T-helper 1 cell (primary cell): ENCODE measurements around the gene ZKSCAN5.
A peak's percentile ranks its signal among the peaks of the same experiment; 100 is the strongest.

ENCODE experiments used
- DNase-seq, 5 donors: peaks; one replicate each; pipeline ENCODE4 v3.0.0-alpha.2; 2012 to 2020
- total RNA-seq, 4 donors: gene quantifications; one replicate each; lab custom pipeline; 2026; lab: John Stamatoyannopoulos, UW

ZKSCAN5 gene
- total RNA-seq, result 14.8 to 21.3 (median 19.2) reads per million in 4 donors

GRCh38 chr7:99504603-99505323 lies at the start of gene ZKSCAN5:
ZKSCAN5 (plus strand) TSS chr7:99504662; CDS start chr7:99506045, 1,383 bp downstream.
- DNase-seq, result peak; percentile 93 to 96 (median 95)

- DNase-seq, result no peak
Measured at GRCh38 chr7:99455874-99456273, 48.6 kb upstream of the ZKSCAN5 start.

- DNase-seq, result no peak
Measured at GRCh38 chr7:99456288-99456687, 48.2 kb upstream of the ZKSCAN5 start.

GRCh38 chr7:99457050-99457649 lies 47.3 kb upstream of the ZKSCAN5 start:
- DNase-seq, result no peak

- DNase-seq, result no peak
Measured at GRCh38 chr7:99457650-99458493, 46.6 kb upstream of the ZKSCAN5 start.

- DNase-seq, result peak in 1 of 5 donors; percentile 33
Measured at GRCh38 chr7:99459087-99459486, 45.4 kb upstream of the ZKSCAN5 start.

DNA sequence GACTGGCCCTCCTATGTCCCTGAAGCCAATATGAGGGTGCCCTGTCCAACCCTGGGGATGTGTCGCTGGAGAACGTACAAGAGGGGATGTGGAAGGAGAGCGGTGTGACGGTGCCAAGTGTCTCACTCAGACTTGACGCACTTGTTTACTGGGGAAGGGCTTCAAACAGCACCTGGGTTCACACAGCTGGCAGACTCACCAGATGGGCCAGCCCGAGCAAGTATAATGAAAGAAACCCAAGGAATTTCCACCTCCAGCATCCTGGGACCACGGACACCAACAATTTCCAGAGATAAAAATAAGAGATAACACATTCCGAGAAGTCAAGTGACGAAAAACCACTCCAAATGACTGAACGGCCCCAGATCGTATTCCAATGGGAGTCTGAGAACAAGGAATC lies 43.8 kb upstream of the ZKSCAN5 start:
- no peak for DNase-seq

DNA sequence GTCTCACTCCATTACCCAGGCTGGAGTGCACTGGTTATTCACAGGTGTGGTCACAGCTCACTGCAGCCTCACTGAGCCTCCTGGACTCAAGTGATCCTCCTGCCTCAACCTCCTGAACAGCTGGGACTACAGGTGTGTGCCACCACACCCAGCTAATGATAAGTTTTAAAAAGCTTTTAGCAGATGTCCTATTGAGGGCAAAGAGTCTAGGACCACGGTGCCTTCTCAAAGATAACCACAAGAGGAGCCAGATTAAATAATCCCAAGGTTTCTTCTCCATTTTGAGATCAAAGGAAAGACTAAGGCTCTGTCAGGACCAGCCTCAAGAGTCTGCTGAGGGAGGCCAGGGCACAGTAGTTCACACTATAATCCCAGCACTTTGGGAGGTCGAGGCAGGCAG lies 43.2 kb upstream of the ZKSCAN5 start:
- no peak for DNase-seq

DNA sequence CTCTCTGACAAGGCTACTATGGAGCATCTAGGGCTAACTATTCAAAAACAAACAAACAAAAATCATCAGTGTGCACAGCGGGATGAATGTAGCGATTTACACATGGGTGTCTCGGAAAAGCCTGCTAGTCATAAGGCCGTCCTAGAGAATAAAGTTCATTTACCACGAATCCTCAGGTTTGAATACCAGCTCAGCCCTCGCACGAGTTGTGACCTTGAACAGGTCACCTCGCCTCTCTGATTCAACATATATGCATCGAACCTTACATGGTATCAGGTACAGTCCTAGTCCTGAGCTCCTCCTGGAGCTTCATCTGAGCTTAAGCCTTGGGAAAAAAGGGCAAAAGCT lies 39.1 kb upstream of the ZKSCAN5 start:
- DNase-seq, result no peak

- no peak for DNase-seq
Measured at GRCh38 chr7:99468336-99468918, 36.0 kb upstream of the ZKSCAN5 start.

DNA sequence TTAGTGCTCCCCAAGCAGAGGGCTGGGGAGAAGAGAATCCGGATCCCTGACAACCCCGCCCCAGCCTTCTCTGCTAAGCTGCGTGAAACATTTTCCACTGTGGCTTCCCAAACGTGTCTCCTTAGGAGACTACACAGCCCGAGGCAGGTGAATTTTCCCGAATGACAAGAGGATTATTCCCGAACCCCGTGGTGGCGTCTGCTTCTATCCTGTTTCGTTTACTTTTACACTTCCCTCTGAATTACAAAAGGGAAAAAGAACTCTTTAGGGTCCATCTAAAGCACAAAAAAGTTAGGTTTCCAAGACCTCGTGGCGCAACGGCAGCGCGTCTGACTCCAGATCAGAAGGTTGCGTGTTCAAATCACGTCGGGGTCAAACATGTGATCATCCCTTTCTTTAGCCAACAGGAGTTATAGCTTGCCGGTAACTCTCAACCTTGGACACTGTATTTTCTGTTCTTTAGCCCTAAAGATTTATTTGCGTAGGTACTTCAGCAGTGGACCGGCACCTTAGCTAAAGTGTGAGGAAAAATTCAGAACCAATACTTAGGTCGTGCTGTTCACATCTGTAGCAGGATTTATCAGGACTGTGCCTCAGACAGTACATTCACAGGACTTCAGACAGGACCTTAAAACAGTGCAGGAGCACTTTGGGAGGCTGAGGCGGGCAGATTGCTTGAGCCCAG lies 34.9 kb upstream of the ZKSCAN5 start:
- no peak for DNase-seq

DNA sequence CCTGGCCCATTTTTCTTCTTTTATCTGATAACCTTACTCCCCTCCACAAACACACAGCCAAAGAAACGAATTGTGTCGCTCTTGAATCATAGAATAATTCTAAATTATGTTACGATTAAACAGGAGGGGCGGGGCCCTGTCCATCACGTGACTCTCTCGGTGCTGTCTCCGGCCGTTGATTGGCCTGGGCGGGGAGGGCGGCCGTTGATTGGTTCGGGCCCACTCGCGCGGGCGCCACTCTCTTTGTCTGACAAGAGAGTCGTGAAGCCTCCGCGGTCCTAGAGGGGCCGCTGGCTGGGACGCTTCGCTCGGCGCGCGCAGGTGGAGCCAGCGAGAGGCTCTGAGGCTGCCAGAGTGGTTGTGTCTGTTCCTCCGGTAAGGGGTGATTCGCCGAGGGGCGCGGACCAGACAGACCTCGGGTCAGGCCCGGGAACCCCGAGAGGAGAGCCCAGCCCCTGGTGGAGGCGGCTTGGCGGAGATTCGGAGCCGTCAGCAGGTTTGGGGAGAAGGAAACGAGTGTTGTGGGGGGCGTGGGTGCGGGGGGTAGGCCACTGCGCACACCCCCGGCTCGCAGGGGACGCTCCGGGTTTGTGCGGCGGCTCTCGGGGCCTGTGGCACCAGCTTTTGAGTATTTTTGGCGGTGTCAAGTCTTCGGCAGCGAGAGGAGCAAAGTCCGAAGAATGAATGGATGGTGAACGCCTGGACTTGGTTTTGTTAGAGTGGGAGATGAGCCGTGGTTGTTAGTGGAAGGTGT lies 31.7 kb upstream of the ZKSCAN5 start, which contains the start of gene ZNF789:
ZNF789 (plus strand) TSS at position 330 of the 754 bp plus-strand sequence. CDS start 3,567 bp downstream, outside the sequence.
- peak; percentile 96 to 98 (median 97) for DNase-seq

DNA sequence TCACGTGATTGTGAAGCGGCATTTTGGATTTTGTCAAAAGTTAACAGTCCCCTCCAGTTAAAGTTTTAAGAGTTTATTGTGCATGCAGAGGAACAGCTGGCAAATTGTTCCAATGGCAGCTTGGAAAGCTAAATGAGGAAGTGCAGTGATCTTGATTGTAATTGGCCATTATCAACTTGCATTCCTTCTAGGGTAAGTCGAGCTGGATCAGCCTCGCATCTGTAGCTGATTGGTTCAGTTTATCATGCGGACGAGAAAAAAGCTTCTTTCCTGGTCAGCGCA lies 31.2 kb upstream of the ZKSCAN5 start:
- peak in 1 of 5 donors; percentile 45 for DNase-seq

DNA sequence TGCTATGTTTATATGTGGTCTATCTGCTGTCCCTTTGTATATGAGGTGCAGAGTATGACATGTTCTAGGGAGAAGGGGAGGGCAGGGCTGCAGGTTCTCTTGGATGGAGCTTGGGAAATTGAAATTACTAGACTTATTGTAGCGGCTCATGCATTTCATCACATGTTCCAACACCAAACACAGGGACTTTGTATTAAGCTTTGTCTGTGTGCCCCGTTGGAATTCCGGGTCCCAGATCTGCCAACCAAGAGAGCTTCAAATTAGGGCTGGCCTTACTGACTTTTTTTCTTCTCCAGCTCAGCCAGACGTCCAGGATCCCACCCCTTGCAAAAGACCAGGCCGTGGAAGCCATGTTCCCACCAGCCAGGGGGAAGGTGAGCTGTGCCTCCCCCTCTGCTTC lies 28.4 kb upstream of the ZKSCAN5 start:
- DNase-seq, result no peak

DNA sequence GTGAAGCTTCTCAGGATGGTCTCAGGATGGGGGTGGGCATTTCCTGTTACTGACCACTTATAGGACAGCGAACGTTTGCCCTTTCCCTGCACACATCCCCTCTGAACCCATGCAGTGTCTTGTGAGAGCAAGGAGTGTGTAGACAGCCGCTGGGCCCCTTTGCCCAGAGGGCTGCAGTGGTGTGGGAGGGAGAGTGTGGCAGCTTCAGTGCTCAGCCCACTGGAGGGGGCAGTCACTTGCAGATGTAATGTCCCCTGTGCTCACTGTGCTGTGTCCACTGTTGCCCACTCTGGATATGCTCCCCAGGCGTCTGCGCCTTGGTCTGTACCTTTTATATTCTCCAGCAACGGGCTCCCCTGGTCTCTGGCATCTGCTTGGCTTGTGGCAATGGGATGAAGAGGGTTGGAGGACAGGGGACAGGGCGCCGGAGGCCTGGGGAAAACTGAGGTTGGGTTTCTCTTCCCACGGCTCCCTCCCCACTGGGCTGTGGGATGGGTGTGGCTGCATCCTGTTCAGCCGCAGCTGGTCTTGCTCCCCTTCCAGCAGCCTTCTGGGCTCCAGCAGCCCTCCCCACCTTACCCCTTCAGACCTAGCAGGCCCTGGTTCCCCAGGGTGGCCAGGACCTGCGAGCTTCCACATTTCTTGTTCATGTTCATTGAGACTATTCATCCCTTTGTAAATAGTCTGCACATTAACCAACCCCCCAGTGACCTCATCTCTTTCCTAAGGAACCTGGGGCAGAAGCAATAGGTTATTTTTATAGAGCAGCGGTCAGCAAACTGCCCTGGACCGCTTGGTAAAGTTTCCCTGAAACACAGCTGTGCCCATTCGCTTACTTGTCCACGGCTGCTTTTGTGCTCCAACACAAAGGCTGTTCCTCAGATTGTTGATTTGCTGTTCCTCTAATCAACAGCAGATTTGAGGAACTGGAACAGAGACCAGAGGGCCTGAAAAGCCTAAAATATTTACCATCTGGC lies 25.7 kb upstream of the ZKSCAN5 start:
- no peak for DNase-seq

GRCh38 chr7:99485094-99485493 lies 19.4 kb upstream of the ZKSCAN5 start:
- no peak for DNase-seq

DNA sequence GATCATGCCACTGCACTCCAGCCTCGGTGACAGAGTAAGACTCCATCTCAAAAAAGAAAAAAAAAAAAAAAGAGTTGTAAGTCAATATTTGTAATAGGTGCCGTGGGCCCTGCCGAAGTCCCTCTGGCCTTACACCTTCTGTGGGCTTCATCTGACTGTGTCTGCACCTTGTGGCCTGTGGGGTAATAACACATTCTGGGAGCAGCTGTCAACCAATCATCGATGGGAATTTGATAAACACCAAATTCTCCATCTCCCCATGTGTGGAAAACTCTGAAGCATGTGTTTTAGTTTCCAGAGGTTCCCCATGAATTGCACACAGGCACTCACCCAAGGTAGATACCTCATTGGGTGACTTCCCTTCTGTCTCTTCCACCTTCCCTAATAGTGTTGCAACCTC lies 15.2 kb upstream of the ZKSCAN5 start:
- DNase-seq, result no peak

GRCh38 chr7:99490878-99491277 lies 13.6 kb upstream of the ZKSCAN5 start:
- DNase-seq, result no peak

GRCh38 chr7:99493823-99494222 lies 10.6 kb upstream of the ZKSCAN5 start:
- DNase-seq, result no peak

DNA sequence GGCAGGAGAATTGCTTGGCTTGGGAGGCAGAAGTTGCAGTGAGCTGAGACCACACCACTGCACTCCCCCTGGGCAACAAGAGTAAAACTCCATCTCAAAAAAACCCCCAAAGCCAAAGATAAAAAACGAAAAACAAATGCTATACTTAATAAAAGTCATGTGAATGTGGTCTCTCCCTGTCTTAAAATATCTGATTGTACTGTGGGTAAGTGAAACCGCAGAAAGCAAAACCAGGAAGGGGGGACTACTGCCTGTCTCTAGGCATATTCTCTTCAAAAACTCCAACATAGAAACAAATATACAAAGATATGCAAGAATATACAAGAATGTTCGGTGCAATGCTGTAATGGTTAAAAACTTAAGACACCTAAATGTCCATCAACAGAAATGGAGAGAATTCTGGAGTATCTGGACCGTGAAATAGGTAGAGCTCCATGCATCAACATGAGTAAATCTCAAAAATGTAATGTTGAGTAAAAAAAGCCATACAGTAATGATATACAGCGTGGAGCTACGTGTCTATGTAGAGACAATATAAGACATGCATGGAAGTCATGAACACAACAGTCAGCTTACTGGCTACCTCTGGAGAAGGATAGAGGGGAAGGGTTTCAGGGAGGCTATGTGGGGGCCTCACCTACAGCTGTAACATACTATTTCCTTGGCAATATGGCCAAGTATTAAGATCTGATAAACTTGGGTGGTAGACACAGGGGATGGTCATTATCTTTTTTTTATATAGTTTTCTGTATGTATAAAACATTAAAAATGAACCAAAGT lies 6.5 kb upstream of the ZKSCAN5 start:
- DNase-seq, result no peak
